GM19238 (cell line): Measurements from ENCODE around the gene NOTUM.
"Not testable (repeated sequence)": the region's sequence is repeated elsewhere in the genome, so short reads cannot be mapped to it uniquely, and the experiment has no call there.

Experiments
- DNase-seq: peaks from one replicate; pipeline ENCODE4 v3.0.0; 2011; ENCODE audit warnings: low spot score; ENCODE audit not compliant: insufficient read length

The NOTUM gene

GRCh38 chr17:81924557-81925532, 36.1 kb downstream of the NOTUM start:
- DNase-seq = no peak

GRCh38 chr17:81923302-81924260, 37.4 kb downstream of the NOTUM start:
- no peak for DNase-seq

- no peak for DNase-seq
Measured at GRCh38 chr17:81922566-81923301, 38.3 kb downstream of the NOTUM start.

- no peak for DNase-seq
Measured at GRCh38 chr17:81921996-81922565, 38.9 kb downstream of the NOTUM start.

- DNase-seq = no peak
Measured at GRCh38 chr17:81921537-81921862, 39.5 kb downstream of the NOTUM start.

DNA sequence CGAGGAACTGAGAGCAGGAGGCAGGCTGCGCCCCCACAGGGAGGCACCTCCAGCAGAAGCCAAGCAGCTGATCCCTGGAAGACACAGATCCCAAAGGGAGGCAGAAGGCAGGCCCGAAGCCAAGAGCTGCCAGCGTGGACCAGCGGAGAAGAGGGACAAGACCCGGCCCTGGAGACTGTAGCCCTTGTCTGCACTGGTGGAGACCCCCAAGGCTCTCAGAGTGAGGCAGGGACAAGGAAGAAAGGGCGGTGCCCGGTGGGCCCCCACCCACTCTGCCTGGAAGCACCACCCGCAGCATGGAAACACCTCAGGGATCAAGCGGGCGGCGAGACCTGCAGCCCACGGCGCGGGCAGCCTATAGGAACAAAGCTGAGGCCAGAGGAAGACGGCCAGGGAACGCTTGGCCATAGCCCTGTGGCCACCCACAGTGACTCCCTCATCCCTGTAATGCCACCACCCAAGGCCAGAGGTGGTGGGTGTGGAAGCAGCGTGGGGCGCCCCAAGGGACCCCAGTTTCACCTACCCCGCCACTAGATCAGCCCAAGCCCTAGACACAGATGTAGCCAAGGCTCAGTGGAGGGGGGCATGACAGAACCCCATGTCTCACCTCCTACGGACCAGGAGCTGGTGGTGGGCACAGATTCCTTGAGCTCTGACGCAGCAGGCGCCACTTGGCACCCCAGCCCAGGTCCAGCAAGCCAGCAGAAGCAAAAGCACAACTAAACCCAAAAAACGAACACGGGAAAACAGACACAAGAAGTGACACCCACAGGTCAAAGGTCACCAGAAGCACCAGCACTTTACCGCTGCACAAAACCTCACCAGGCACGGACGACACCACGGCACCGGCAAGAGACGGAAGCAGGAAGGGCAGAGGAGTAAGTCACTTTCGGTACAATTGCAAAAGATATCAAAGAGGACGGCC, 40.1 kb downstream of the NOTUM start:
- no peak for DNase-seq

GRCh38 chr17:81918832-81919545, 42.0 kb downstream of the NOTUM start:
- DNase-seq = no peak

DNA sequence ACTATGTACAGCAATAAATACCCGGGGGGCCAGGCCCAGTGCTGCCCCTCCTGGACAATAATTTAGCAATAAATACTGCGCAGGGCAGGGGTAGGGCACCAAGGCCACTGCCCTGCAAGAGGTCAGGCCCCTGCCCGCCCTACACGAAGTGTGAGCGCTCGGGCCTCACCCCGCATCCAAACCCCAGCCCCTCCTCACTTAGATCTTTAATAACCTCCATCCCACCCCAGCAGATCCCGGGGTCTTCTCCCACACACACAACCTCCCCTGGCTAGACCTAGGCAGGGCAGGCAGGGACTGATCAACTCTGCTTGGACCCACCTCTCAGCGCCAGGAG, 42.7 kb downstream of the NOTUM start:
- DNase-seq = not testable (repeated sequence)

- peak; percentile 100 for DNase-seq
Measured at GRCh38 chr17:81917565-81918332, 43.2 kb downstream of the NOTUM start, which contains the start of gene SIRT7. Gene SIRT7, minus strand, starts transcription at chr17:81918176. Its CDS starts 45 bp downstream, at chr17:81918131.

DNA sequence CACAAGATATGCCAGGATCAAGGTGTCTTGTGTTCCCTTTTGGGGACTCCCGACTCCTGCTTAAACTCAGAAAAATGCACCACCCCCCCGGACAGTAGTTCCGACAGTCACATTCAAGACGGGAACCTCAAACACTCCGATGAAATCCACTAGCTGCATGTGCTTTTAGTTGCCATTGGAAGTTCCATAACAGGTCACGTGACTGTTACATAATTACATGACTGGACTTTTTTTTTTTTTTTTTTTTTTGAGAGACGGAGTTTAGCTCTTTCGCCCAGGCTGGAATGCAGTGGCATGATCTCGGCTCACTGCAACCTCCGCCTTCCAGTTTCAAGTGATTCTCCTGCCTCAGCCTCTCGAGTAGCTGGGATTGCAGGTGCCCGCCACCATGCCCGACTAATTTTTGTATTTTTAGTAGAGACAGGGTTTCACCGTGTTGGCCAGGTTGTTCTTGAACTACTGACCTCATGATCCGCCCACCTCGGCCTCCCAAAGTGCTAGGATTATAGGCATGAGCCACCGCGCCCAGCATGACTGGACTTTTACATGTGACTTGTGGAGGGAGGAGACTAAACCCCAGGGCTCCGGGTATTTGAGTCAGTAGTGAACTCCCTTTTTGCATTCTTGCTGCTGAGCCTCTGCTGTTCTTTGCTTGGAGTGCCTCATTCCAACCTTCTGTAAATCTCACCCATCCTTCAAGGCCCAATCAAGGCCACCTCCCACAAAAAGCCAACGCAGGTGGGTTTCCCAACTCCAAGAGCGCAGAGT, 44.6 kb downstream of the NOTUM start:
- DNase-seq = no peak

GRCh38 chr17:81915331-81915730, 45.7 kb downstream of the NOTUM start:
- DNase-seq = no peak

DNA sequence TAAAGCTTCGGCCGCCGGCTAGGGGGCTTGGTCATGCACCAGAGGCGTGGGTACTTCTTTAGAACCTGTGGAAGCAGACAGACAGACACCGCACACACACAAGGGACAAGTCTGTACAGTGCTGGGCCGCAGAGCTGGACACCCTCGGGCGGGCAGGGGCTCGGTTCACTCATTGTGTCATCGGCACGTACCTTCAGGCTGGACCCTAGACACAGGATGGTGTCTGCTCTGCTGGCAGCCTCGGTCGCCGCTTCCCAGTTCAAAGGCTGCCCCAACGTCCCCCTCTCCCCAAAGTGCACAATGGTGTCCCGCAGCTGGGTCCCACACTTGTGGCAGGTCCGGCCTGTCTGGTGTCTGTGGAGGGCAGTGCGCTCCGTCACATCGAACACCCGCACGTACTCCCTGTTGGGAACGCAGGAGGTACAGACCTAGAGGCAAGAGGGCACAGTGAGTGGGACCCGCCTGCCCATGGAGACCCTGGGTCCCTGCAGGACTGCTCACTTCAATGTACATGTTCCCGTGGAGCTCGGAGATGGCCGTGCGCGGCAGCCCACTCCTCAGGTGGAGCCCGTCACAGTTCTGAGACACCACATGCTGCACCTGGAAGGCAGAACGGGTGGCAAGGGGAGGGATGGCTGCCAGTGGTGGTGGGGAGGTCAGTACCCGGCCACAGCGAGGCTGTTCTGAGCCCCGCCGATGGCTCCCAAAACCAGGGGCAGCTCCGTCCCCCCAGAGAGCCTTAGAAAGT, 46.7 kb downstream of the NOTUM start:
- DNase-seq = no peak

GRCh38 chr17:81913394-81914102, 47.4 kb downstream of the NOTUM start:
- no peak for DNase-seq

- DNase-seq = no peak
Measured at GRCh38 chr17:81912441-81913309, 48.3 kb downstream of the NOTUM start.

- DNase-seq = no peak
Measured at GRCh38 chr17:81911969-81912368, 49.0 kb downstream of the NOTUM start.
